CD4-positive, alpha-beta T cell treated with Interleukin-6 at 100 ng/mL for 8 hours (primary cell): ENCODE measurements around the gene TMEM115.

ENCODE experiments used
- DNase-seq: peaks from one replicate; pipeline ENCODE4 v3.0.0-alpha.2; 2020; ENCODE audit warnings: mixed read lengths, low spot score

The TMEM115 gene, protein sequence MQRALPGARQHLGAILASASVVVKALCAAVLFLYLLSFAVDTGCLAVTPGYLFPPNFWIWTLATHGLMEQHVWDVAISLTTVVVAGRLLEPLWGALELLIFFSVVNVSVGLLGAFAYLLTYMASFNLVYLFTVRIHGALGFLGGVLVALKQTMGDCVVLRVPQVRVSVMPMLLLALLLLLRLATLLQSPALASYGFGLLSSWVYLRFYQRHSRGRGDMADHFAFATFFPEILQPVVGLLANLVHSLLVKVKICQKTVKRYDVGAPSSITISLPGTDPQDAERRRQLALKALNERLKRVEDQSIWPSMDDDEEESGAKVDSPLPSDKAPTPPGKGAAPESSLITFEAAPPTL

GRCh38 chr3:50358911-50359759 is at the start of gene TMEM115:
TSS of gene TMEM115 (minus strand) at chr3:50359521. CDS start at chr3:50359063, 458 bp downstream.
- peak; percentile 98 for DNase-seq

DNA sequence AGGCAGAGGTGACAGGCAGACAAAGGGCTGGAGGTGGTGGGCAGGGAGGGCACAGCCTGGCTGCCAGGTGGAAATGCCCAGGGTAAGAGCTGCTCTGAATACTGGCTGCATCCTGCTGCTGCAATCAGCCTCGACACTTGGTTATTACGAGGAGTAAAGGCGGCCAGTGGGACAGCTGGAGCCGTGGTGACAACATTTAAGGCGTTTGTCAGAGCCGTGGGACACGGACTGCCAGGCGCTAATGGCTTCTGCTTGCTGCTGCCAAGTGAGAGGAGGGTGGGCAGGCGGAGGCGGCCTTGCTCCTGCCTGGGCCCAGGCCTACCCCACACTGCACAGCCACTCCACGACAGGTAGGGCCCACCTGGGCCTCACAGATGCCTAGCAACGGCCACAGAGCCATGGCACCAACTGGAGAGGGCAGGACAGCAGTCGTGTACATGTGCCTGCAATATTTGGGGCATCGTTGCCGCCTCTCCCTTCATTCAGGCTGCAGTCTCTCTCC is 49.2 kb upstream of the TMEM115 start:
- DNase-seq = no peak

DNA sequence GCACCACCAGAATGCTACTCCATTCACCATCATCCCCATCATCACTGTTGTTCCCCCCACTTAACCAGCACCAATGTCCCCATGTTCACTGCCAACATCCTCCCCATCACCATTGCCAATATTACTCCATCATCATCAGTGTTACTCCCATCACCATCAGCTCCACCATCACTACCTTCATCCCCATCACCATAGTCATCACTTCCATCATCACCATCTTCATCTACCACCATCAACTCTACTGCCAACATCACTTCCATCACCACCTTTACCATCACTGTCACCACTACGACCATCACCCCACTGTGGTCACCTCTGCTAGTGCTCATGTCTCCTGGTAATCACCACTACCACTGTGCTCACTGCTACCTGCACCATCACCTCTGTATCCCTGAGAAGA is 47.2 kb upstream of the TMEM115 start:
- no peak for DNase-seq

GRCh38 chr3:50405249-50405648 is 45.9 kb upstream of the TMEM115 start:
- DNase-seq = no peak

GRCh38 chr3:50401978-50402595 is 42.8 kb upstream of the TMEM115 start:
- no peak for DNase-seq

DNA sequence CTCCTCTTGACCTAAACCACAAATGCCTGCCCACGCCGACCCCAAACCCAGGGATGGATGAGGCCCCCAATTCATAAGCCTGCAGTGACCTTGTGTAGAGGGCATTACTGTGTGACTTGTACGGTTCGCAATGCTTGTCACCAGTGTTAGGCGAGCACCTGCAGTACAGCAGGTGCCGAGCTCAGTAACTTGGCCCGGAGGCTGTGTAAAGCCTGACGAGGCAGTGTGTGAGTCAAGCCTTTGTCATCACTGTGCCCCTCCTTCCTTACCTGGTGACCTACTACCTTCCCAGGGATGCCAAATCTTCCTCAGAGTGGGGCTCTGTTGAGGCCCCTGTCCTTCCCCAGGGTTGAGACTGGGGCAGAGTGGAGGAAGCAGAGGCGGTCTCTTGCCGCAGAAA is 37.2 kb upstream of the TMEM115 start:
- no peak for DNase-seq

DNA sequence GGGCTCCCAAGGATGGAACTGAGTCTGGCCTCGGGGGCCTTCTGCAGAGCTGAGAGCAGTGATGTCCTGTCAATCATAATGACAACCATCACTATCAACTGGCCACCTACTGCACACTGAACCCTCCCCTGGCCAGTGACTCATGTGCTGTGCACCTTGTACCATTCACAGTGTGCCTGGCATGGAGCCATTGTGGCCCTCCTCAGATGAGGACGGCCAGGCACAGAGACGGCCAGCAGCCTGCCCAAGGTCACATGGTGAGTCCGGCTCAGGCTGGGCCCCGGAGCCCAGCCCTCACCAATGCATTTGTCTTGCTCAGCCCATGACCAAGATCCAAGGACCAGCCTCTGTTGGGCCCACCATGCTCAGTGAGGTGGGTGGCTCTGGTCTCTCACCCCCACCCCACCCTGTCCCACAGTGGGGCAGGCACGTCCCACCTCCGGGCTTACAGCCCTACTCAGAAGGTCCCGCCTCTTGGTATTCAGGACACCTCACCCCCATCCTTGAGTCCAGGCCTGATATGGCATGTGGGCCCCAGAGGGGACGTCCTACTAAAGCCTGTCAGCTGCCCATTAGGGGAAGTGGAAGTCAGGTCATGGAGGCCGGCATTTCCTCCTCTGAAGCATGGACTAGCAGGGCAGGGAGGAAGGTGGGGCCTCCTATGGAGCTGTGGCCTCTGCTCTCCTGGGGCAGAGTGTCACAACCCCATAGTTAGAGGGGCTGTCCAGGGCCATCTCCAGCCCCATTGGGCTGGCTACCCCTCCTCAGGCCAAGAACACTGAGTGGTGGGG is 35.9 kb upstream of the TMEM115 start:
- no peak for DNase-seq

- DNase-seq = no peak
Measured at GRCh38 chr3:50393061-50393460, 33.7 kb upstream of the TMEM115 start.

- no peak for DNase-seq
Measured at GRCh38 chr3:50392101-50392715, 32.9 kb upstream of the TMEM115 start.

DNA sequence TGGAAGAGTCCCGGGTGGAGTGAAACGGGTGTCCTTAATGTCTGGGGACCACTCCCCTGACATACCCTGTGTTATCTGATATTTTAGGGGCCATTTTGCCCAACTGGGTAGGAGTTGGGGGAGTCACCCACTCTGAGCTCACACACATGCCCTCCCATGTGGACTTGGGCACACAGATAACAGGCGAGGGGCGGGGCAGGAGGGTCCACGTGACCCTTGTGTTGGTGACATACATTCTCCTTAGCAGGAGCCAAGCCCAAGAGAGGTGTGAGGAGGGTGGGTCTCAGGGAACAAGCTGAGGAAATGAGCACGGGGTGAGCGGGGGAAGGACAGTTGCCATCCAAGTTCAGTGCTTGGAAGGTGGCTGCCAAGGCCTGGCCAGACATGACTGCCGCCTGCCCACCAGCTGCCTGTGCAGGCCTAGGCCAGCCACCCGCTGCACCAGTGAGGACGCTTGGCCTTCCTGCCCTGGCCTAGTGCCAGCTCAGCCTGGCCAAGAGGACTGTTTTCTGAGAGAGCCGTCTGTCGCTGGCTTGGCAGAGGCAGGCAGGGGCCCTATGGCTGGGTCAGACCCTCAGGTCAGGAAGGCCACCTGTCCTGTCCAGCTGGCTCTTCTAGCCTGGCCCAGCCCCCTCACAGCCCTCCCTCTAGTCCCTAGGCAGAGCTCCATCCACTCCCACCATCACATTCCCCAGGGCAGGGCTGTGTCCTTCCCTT is 31.3 kb upstream of the TMEM115 start:
- DNase-seq = no peak

- no peak for DNase-seq
Measured at GRCh38 chr3:50389414-50389767, 30.1 kb upstream of the TMEM115 start.

GRCh38 chr3:50388720-50389413 is 29.5 kb upstream of the TMEM115 start:
- DNase-seq = no peak

- DNase-seq = no peak
Measured at GRCh38 chr3:50388016-50388719, 28.8 kb upstream of the TMEM115 start.

- DNase-seq = no peak
Measured at GRCh38 chr3:50385754-50386153, 26.4 kb upstream of the TMEM115 start.

DNA sequence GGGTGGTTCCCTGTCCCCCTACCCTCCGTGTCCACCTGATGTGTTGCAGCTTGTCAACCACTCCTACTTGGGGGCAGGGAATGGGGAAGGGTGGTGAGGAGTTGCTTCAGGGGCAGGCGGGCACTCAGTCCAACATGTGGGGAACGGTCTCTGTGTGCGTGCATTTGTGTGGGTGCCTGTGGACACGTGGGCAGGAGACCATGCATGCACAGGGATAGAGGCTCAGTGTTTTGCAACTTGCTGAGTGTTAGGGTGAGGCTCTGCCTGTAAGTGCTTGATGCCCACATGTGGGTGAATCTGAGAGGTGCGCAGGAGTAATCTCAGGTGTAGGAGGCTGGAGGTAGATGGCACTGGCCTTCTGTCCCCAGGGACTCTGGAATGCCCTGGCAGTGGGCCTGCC is 24.4 kb upstream of the TMEM115 start:
- DNase-seq = no peak

- no peak for DNase-seq
Measured at GRCh38 chr3:50382722-50383121, 23.4 kb upstream of the TMEM115 start.

- no peak for DNase-seq
Measured at GRCh38 chr3:50381383-50381782, 22.1 kb upstream of the TMEM115 start.

- no peak for DNase-seq
Measured at GRCh38 chr3:50380405-50381085, 21.2 kb upstream of the TMEM115 start.

DNA sequence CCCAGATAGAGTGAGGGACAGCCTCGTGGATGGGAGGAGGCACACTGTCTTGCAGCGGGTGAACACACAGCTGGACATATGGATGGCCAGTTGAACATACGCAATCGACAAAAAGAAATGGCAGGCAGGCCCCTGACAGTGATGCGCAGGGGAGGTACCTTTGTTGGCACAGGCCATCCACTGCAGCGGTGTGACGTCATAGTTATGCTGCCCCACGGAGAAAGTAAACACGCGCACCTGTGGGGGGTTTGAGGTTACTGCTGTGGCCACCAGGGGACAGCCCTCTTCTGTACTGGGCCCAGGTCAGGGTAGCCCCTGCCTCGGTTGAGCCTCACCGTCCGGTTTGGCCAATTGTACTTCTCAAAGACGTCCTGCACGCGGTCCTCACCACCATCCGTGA is 19.4 kb upstream of the TMEM115 start:
- no peak for DNase-seq
